Activated CD8-positive, alpha-beta memory T cell treated with anti-CD3 and anti-CD28 coated beads for 4 hours (primary cell): ENCODE measurements around the gene THAP4.
"Not testable (repeated sequence)": the region's sequence is repeated elsewhere in the genome, so short reads cannot be mapped to it uniquely, and the experiment has no call there.

ENCODE experiments used
- DNase-seq, 2 donors: peaks; one replicate each; pipeline ENCODE4 v3.0.0-alpha.2; 2020; ENCODE audit warnings: low read depth in 2 of 2

Gene THAP4

GRCh38 chr2:241584436-241584835, 52.5 kb downstream of the THAP4 start:
- DNase-seq: no peak

- DNase-seq: no peak
Measured at GRCh38 chr2:241582806-241583205, 54.2 kb downstream of the THAP4 start.

GRCh38 chr2:241582328-241582727, 54.6 kb downstream of the THAP4 start:
- no peak for DNase-seq

GRCh38 chr2:241579281-241579680, 57.7 kb downstream of the THAP4 start:
- no peak for DNase-seq

GRCh38 chr2:241577413-241578122, 59.4 kb downstream of the THAP4 start:
- no peak for DNase-seq

GRCh38 chr2:241576293-241576654, 60.7 kb downstream of the THAP4 start:
- no peak for DNase-seq

- DNase-seq: no peak
Measured at GRCh38 chr2:241575624-241576292, 61.2 kb downstream of the THAP4 start.

- no peak for DNase-seq
Measured at GRCh38 chr2:241574911-241575623, 61.9 kb downstream of the THAP4 start.

- no peak for DNase-seq
Measured at GRCh38 chr2:241573741-241574140, 63.2 kb downstream of the THAP4 start.

GRCh38 chr2:241572915-241573651, 63.9 kb downstream of the THAP4 start:
- DNase-seq: not testable (repeated sequence)

GRCh38 chr2:241571821-241572620, 64.9 kb downstream of the THAP4 start:
- DNase-seq: no peak

- no peak for DNase-seq
Measured at GRCh38 chr2:241570961-241571581, 65.9 kb downstream of the THAP4 start.

GRCh38 chr2:241569831-241570281, 67.1 kb downstream of the THAP4 start:
- no peak for DNase-seq

GRCh38 chr2:241568726-241569125, 68.2 kb downstream of the THAP4 start:
- no peak for DNase-seq

GRCh38 chr2:241567776-241568175, 69.2 kb downstream of the THAP4 start:
- no peak for DNase-seq

- not testable (repeated sequence) for DNase-seq
Measured at GRCh38 chr2:241567266-241567665, 69.7 kb downstream of the THAP4 start.

- no peak for DNase-seq
Measured at GRCh38 chr2:241566468-241566867, 70.5 kb downstream of the THAP4 start.

- not testable (repeated sequence) for DNase-seq
Measured at GRCh38 chr2:241566021-241566420, 70.9 kb downstream of the THAP4 start.

GRCh38 chr2:241565411-241565810, 71.5 kb downstream of the THAP4 start:
- no peak for DNase-seq

GRCh38 chr2:241564596-241565410, 72.2 kb downstream of the THAP4 start:
- no peak for DNase-seq
